Measurements from ENCODE around the gene JUN. TPM values are rescaled to one million over a fixed set of nuclear protein-coding genes. Genes with fewer than 3 reads are reported as not detected.

Gene JUN
- total RNA-seq, 2 experiments from 2014 or later = 51.4 to 53.2 TPM

- no peaks in the 10 kb centered on the region for H3K27me3 Mint-ChIP-seq
- DNase-seq (no peak), ATAC-seq (no peak)
- POLR2A ChIA-PET = interaction anchor here (1.0 kb wide), 1 partner anchor 152 kb away, joined by 3 read pairs; no protein-coding TSS in a partner anchor
- H3K27ac Mint-ChIP-seq = no peak overlapping the region
- intact Hi-C loops (cut with micrococcal nuclease) = loop anchor here (10.0 kb wide), 2 partner anchors 255 to 505 kb away; partner anchors contain the start of gene FGGY
- no peak overlapping the region for H3K4me3 Mint-ChIP-seq
- CTCF ChIA-PET = no interaction called here
- peaks cover 19% of the 10 kb centered on the region for H3K4me1 Mint-ChIP-seq (ENCODE audit: low read depth)
- peaks cover 14% of the 10 kb centered on the region for H3K36me3 Mint-ChIP-seq (ENCODE audit: low read depth)
- no peak for TF ChIP-seq CTCF (IDR thresholded peaks at IDR 0.05)
- peaks cover 13% of the 10 kb centered on the region for H3K9me3 Mint-ChIP-seq
Measured at GRCh38 chr1:58789996-58790660, 6.3 kb upstream of the JUN start.

- no peak for ATAC-seq
- TF ChIP-seq CTCF (IDR thresholded peaks at IDR 0.05) = no peak
- no peak for DNase-seq
- ChIA-PET POLR2A (no interaction called here), CTCF (no interaction called here)
- no peaks in the 10 kb centered on the region for H3K27me3 Mint-ChIP-seq
- peaks cover 14% of the 10 kb centered on the region for H3K36me3 Mint-ChIP-seq (ENCODE audit: low read depth)
- H3K4me3 Mint-ChIP-seq = no peak overlapping the region
- H3K27ac Mint-ChIP-seq = no peak overlapping the region
- intact Hi-C loops (cut with micrococcal nuclease) = loop anchor here (10.0 kb wide), 2 partner anchors 255 to 505 kb away; partner anchors contain the start of gene FGGY
- H3K4me1 Mint-ChIP-seq (ENCODE audit: low read depth) = peaks cover 14% of the 10 kb centered on the region
- H3K9me3 Mint-ChIP-seq = peaks cover 13% of the 10 kb centered on the region
Measured at GRCh38 chr1:58789322-58789856, 5.5 kb upstream of the JUN start.

- Mint-ChIP-seq H3K36me3 (ENCODE audit: low read depth) (peaks cover 14% of the 10 kb centered on the region), H3K27me3 (no peaks in the 10 kb centered on the region), H3K4me1 (ENCODE audit: low read depth) (peaks cover 12% of the 10 kb centered on the region), H3K9me3 (peaks cover 13% of the 10 kb centered on the region), H3K4me3 (no peak overlapping the region), H3K27ac (no peak overlapping the region)
- ATAC-seq (no peak), DNase-seq (no peak)
- POLR2A ChIA-PET = no interaction called here
- TF ChIP-seq CTCF (IDR thresholded peaks at IDR 0.05) = no peak
- CTCF ChIA-PET = interaction anchor here (0.9 kb wide), 1 partner anchor 112 kb away, joined by 3 read pairs; no protein-coding TSS in a partner anchor
- intact Hi-C loops (cut with micrococcal nuclease) = loop anchor here (10.0 kb wide), 2 partner anchors 257 to 507 kb away; partner anchors contain the start of gene FGGY
Measured at GRCh38 chr1:58788259-58788658, 4.4 kb upstream of the JUN start.

GRCh38 chr1:58786927-58787245, 3.0 kb upstream of the JUN start:
- no peak for TF ChIP-seq CTCF (IDR thresholded peaks at IDR 0.05)
- no peak for ATAC-seq
- DNase-seq = no peak
- Mint-ChIP-seq H3K27me3 (no peaks in the 10 kb centered on the region), H3K9me3 (peaks cover 13% of the 10 kb centered on the region), H3K36me3 (ENCODE audit: low read depth) (peaks cover 25% of the 10 kb centered on the region), H3K4me3 (no peak overlapping the region), H3K27ac (no peak overlapping the region), H3K4me1 (ENCODE audit: low read depth) (peaks cover 12% of the 10 kb centered on the region)
- ChIA-PET CTCF (interaction anchor here (1.4 kb wide), 1 partner anchor 912 kb away, joined by 3 read pairs; no protein-coding TSS in a partner anchor), POLR2A (interaction anchor here (0.6 to 1.6 kb wide), 2 partner anchors 12 to 116 kb away, joined by 3 to 4 read pairs; no protein-coding TSS in a partner anchor)
- intact Hi-C loops (cut with micrococcal nuclease) = loop anchor here (10.0 kb wide), 2 partner anchors 258 to 508 kb away; partner anchors contain the start of gene FGGY

Measured in activated CD8-positive, alpha-beta T cell treated with anti-CD3 and anti-CD28 coated beads for 36 hours (primary cell).